Measurements from ENCODE around the gene CROCC2. TPM values are rescaled to one million over a fixed set of nuclear protein-coding genes. Genes with fewer than 3 reads are reported as not detected.

Gene CROCC2
- total and polyA plus RNA-seq, 2 of the 13 experiments (the other 11 are each of a cell fraction or from before 2014, with no cell fraction given) = not detected

GRCh38 chr2:240857039-240858008 lies 48.8 kb upstream of the CROCC2 start (continued):
- TF ChIP-seq, protein P1, sequence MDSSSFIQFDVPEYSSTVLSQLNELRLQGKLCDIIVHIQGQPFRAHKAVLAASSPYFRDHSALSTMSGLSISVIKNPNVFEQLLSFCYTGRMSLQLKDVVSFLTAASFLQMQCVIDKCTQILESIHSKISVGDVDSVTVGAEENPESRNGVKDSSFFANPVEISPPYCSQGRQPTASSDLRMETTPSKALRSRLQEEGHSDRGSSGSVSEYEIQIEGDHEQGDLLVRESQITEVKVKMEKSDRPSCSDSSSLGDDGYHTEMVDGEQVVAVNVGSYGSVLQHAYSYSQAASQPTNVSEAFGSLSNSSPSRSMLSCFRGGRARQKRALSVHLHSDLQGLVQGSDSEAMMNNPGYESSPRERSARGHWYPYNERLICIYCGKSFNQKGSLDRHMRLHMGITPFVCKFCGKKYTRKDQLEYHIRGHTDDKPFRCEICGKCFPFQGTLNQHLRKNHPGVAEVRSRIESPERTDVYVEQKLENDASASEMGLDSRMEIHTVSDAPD (CRISPR knock-in tag; IDR thresholded peaks at IDR 0.05) = peak; percentile 51
- no peak for TF ChIP-seq ZNF512 (CRISPR knock-in tag; IDR thresholded peaks at IDR 0.05)
- peak; percentile 98 for TF ChIP-seq YEATS4 (CRISPR knock-in tag; IDR thresholded peaks at IDR 0.05; ENCODE audit: borderline replicate concordance)
- TF ChIP-seq ZNF329 (CRISPR knock-in tag; IDR thresholded peaks at IDR 0.05; ENCODE audit: low read depth) = peak; percentile 92
- TF ChIP-seq GTF2F1 (IDR thresholded peaks at IDR 0.05; ENCODE audit: low read length) = no peak; the same call in 1 of the 2 replicates
- peak; percentile 85; the same call in 1 of the 2 replicates for TF ChIP-seq ZKSCAN8 (CRISPR knock-in tag; IDR thresholded peaks at IDR 0.05; ENCODE audit: borderline replicate concordance)
- TF ChIP-seq ZBTB40 (IDR thresholded peaks at IDR 0.05) = no peak
- peak; percentile 97 for TF ChIP-seq ZBTB40 (CRISPR knock-in tag; IDR thresholded peaks at IDR 0.05)
- TF ChIP-seq BCL6 (CRISPR knock-in tag; IDR thresholded peaks at IDR 0.05) = peak; percentile 87
- TF ChIP-seq, protein P2, sequence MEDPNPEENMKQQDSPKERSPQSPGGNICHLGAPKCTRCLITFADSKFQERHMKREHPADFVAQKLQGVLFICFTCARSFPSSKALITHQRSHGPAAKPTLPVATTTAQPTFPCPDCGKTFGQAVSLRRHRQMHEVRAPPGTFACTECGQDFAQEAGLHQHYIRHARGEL (CRISPR knock-in tag; IDR thresholded peaks at IDR 0.05) = peak; percentile 91; the same call in 1 of the 2 replicates
- peak; percentile 87 for TF ChIP-seq CBX5 (CRISPR knock-in tag; IDR thresholded peaks at IDR 0.05; ENCODE audit: borderline replicate concordance)
- TF ChIP-seq ZNF792 (CRISPR knock-in tag; IDR thresholded peaks at IDR 0.05) = peak; percentile 94

Measured in HepG2 (cell line).